ENCODE measurements around the gene TEKT1. TPM values are rescaled to one million over a fixed set of nuclear protein-coding genes. Genes with fewer than 3 reads are reported as not detected.

Gene TEKT1
- total RNA-seq, 1 experiment from 2014 or later: not detected

DNA sequence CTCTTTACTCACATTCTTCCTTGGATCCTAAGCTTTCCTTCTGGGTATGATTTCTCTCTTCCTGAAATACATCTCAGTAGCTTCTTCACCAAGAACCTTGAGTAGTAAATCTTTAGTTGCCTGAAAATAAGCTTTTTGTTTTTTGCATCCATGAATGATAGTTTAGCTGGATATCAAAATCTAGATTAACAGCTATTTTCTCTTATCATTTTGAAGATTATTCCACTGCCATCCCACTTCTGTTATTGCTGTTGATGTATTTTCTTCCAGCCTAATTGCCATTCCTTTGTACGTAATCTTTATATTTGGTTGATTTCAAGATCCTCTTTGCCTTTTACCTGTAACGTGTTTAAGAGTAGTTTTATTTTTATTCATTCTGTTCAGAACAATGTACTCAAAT is 63.1 kb downstream of the TEKT1 start (continued):
- TF ChIP-seq SP1 (IDR thresholded peaks at IDR 0.05; ENCODE audit: low read depth) (no peak), FOSL1 (IDR thresholded peaks at IDR 0.05; ENCODE audit: low read depth) (no peak), TCF7L2 (IDR thresholded peaks at IDR 0.05; ENCODE audit: borderline replicate concordance, extremely low read depth, insufficient read depth, insufficient read length) (no peak), ZFX (IDR thresholded peaks at IDR 0.05) (no peak)

DNA sequence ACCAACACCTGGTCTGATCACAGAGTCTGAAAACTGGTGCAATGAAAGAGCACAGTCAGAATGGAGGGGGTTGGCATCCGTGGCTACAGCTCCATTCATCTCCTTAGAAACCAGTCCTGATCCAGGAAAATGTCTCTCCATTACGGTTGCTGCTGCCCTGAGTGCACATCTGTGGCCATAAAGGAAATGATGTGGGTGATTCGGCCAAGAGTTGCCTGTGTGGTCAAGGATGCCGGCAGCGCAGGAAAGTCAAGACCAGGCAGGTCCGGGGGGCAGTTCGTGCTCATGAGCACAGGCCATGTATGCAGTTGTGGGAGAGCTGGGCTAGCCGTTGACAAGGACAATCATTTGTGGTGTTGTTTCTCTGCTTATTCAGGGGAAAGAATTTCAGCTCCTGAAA is 69.8 kb downstream of the TEKT1 start:
- no peaks in the 10 kb centered on the region for H4K20me1 ChIP-seq (ENCODE audit: insufficient read depth)
- H3K27ac ChIP-seq (ENCODE audit: low read depth, low read length): no peak overlapping the region
- no peaks in the 10 kb centered on the region for H3K79me2 ChIP-seq (ENCODE audit: insufficient read depth, low read length)
- no TSS peak for BruUV-seq (replicated peaks)
- no peaks in the 10 kb centered on the region for H3K36me3 ChIP-seq (ENCODE audit: control insufficient read depth in 1 of 2, insufficient read depth in 2 of 2, low read length in 2 of 2)
- H3K9me2 ChIP-seq (ENCODE audit: insufficient read depth): no peaks in the 10 kb centered on the region
- TF ChIP-seq CEBPB (IDR thresholded peaks at IDR 0.05; ENCODE audit: low read depth): no peak
- TF ChIP-seq YY1 (IDR thresholded peaks at IDR 0.05; ENCODE audit: extremely low read depth, insufficient replicate concordance, low read depth, low read length): no peak
- TF ChIP-seq, protein P1, sequence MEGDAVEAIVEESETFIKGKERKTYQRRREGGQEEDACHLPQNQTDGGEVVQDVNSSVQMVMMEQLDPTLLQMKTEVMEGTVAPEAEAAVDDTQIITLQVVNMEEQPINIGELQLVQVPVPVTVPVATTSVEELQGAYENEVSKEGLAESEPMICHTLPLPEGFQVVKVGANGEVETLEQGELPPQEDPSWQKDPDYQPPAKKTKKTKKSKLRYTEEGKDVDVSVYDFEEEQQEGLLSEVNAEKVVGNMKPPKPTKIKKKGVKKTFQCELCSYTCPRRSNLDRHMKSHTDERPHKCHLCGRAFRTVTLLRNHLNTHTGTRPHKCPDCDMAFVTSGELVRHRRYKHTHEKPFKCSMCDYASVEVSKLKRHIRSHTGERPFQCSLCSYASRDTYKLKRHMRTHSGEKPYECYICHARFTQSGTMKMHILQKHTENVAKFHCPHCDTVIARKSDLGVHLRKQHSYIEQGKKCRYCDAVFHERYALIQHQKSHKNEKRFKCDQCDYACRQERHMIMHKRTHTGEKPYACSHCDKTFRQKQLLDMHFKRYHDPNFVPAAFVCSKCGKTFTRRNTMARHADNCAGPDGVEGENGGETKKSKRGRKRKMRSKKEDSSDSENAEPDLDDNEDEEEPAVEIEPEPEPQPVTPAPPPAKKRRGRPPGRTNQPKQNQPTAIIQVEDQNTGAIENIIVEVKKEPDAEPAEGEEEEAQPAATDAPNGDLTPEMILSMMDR (IDR thresholded peaks at IDR 0.05 in 2 of 3, conservative IDR thresholded peaks at IDR 0.05 in 1 of 3; ENCODE audit: borderline replicate concordance in 1 of 3, insufficient read depth in 1 of 3, low read depth in 2 of 3, low read length in 2 of 3): no peak
- TF ChIP-seq EZH2phosphoT487 (IDR thresholded peaks at IDR 0.05; ENCODE audit: borderline replicate concordance): no peak
- no peak for TF ChIP-seq TCF7L2 (IDR thresholded peaks at IDR 0.05; ENCODE audit: borderline replicate concordance, extremely low read depth, insufficient read depth, insufficient read length)
- TF ChIP-seq ZFX (IDR thresholded peaks at IDR 0.05): no peak
- TF ChIP-seq POLR2A (IDR thresholded peaks at IDR 0.05; ENCODE audit: borderline replicate concordance, extremely low read depth, insufficient read depth, insufficient read length): no peak
- no peak for TF ChIP-seq FOSL1 (IDR thresholded peaks at IDR 0.05; ENCODE audit: low read depth)
- TF ChIP-seq SP1 (IDR thresholded peaks at IDR 0.05; ENCODE audit: low read depth): no peak
- TF ChIP-seq, protein P2, sequence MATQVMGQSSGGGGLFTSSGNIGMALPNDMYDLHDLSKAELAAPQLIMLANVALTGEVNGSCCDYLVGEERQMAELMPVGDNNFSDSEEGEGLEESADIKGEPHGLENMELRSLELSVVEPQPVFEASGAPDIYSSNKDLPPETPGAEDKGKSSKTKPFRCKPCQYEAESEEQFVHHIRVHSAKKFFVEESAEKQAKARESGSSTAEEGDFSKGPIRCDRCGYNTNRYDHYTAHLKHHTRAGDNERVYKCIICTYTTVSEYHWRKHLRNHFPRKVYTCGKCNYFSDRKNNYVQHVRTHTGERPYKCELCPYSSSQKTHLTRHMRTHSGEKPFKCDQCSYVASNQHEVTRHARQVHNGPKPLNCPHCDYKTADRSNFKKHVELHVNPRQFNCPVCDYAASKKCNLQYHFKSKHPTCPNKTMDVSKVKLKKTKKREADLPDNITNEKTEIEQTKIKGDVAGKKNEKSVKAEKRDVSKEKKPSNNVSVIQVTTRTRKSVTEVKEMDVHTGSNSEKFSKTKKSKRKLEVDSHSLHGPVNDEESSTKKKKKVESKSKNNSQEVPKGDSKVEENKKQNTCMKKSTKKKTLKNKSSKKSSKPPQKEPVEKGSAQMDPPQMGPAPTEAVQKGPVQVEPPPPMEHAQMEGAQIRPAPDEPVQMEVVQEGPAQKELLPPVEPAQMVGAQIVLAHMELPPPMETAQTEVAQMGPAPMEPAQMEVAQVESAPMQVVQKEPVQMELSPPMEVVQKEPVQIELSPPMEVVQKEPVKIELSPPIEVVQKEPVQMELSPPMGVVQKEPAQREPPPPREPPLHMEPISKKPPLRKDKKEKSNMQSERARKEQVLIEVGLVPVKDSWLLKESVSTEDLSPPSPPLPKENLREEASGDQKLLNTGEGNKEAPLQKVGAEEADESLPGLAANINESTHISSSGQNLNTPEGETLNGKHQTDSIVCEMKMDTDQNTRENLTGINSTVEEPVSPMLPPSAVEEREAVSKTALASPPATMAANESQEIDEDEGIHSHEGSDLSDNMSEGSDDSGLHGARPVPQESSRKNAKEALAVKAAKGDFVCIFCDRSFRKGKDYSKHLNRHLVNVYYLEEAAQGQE (IDR thresholded peaks at IDR 0.05; ENCODE audit: low read depth): no peak
- TF ChIP-seq, protein P3, sequence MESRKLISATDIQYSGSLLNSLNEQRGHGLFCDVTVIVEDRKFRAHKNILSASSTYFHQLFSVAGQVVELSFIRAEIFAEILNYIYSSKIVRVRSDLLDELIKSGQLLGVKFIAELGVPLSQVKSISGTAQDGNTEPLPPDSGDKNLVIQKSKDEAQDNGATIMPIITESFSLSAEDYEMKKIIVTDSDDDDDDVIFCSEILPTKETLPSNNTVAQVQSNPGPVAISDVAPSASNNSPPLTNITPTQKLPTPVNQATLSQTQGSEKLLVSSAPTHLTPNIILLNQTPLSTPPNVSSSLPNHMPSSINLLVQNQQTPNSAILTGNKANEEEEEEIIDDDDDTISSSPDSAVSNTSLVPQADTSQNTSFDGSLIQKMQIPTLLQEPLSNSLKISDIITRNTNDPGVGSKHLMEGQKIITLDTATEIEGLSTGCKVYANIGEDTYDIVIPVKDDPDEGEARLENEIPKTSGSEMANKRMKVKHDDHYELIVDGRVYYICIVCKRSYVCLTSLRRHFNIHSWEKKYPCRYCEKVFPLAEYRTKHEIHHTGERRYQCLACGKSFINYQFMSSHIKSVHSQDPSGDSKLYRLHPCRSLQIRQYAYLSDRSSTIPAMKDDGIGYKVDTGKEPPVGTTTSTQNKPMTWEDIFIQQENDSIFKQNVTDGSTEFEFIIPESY (IDR thresholded peaks at IDR 0.05; ENCODE audit: extremely low read depth, insufficient replicate concordance, low read length): no peak
- TF ChIP-seq EGR1 (IDR thresholded peaks at IDR 0.05; ENCODE audit: low read depth): no peak
- no peak for TF ChIP-seq SRF (IDR thresholded peaks at IDR 0.05; ENCODE audit: low read depth)
- no peak for TF ChIP-seq CBX3 (IDR thresholded peaks at IDR 0.05; ENCODE audit: low read depth)
- no peak for TF ChIP-seq EZH2 (IDR thresholded peaks at IDR 0.05)
- TF ChIP-seq RAD21 (IDR thresholded peaks at IDR 0.05; ENCODE audit: low read depth): no peak
- TF ChIP-seq, protein P4, sequence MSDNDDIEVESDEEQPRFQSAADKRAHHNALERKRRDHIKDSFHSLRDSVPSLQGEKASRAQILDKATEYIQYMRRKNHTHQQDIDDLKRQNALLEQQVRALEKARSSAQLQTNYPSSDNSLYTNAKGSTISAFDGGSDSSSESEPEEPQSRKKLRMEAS (IDR thresholded peaks at IDR 0.05): no peak
- POLR2A ChIA-PET: no interaction called here
- DNase-seq (ENCODE audit: low read depth, low spot score) (no peak), ATAC-seq (no peak)
- intact Hi-C loops (cut with micrococcal nuclease): no loop called here
- H3K9ac ChIP-seq (ENCODE audit: low read length): no peak overlapping the region
- no peaks in the 10 kb centered on the region for H3K9me3 ChIP-seq (ENCODE audit: control insufficient read depth in 1 of 2, insufficient read depth in 1 of 2, low read depth in 1 of 2, low read length in 2 of 2)
- RAD21 ChIA-PET (ENCODE audit: low non-redundant PET in 1 of 2, low total read pairs in 2 of 2, uncharacterized antibody in 2 of 2, unreplicated experiment in 2 of 2): no interaction called here
- no peaks in the 10 kb centered on the region for H3K27me3 ChIP-seq (ENCODE audit: insufficient read depth, low read length)
- no peak overlapping the region for H3K4me2 ChIP-seq (ENCODE audit: low read length)
- no peak overlapping the region for H3K4me3 ChIP-seq (replicated peaks in 1 of 2; ENCODE audit: low read depth in 1 of 2, low read length in 2 of 2)
- H2AFZ ChIP-seq (ENCODE audit: low read depth, low read length, poor library complexity, severe bottlenecking): no peak overlapping the region
- CTCF ChIA-PET: no interaction called here
- H3K4me1 ChIP-seq (ENCODE audit: control insufficient read depth in 1 of 2, insufficient read depth in 2 of 2, low read length in 2 of 2): no peaks in the 10 kb centered on the region
